LHCN-M2 (cell line): ENCODE results near the gene PACRG. TPM values are rescaled to one million over a fixed set of nuclear protein-coding genes. Genes with fewer than 3 reads are reported as not detected.
"Not testable (repeated sequence)": the region's sequence is repeated elsewhere in the genome, so short reads cannot be mapped to it uniquely, and the experiment has no call there.

Experiments used
- DNase-seq: peaks from one replicate; pipeline ENCODE4 v3.0.0-alpha.2; 2012; ENCODE audit warnings: low read depth
- total RNA-seq: library from RNA; depleted of rRNA; stranded (reverse); fragments of >200 nt; gene quantifications from 2 replicates; pipeline ENCODE4 v1.2.3, GENCODE V29; 2014

The PACRG gene
- total RNA-seq, 1 experiment from 2014 or later: 0.75 TPM

DNA sequence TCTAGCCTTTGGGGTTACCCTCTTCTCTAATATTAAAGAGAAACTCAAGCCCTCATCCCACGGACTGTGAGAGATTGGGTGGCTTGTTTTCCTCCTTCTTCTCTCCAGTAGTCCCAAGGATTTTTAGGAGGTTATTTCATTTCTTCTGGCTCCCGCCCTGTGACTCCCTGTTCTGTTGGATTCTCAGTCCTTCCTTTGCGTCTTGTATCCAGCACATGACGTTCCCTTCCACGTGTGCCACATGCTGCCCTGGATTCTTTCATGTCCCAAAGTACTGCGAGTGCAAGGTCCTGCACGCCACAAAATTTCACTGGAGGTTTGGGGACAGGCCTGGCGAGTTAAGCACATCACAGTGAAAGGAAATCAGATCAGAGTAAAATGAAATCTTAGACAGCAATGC, 213.4 kb downstream of the PACRG start:
- DNase-seq: no peak

DNA sequence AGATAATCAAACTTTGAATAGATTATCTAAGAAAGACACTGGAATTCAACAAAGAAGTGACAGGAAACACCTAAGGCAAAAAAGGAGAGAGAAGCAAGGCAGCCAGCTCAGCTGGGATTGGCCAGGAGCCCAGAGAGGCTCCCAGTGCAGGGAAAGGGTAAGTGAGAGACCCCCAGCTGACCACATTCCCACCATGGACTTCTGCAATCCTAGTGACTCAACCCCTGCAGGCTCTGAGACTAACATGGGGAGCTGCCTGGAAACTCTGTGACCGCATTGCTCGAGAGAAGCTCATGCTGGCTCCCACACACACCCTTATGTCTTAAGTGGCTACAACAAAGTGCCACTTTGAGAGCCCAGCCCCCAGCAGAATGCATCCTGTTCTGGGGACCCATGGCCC, 215.1 kb downstream of the PACRG start:
- peak; percentile 5 for DNase-seq

DNA sequence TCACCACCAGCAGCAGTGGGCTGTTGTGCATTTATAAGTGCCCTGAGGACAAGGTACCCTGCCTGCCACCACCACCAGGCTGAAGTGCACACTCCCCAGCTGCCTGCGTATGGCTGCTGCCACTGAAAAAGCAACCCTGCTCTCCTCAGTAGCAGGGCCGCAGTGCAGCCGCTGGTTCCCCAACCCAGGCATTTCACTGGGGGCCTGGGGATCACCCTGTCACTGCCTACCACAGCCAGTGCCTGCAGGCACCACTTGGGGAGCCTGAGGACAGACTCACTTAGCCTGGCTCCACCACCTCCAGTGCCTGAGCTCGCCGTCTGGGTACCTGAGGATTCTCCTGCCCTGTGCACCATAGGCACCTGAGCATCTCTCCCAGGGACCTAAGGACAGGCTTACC, 215.6 kb downstream of the PACRG start:
- DNase-seq: no peak

DNA sequence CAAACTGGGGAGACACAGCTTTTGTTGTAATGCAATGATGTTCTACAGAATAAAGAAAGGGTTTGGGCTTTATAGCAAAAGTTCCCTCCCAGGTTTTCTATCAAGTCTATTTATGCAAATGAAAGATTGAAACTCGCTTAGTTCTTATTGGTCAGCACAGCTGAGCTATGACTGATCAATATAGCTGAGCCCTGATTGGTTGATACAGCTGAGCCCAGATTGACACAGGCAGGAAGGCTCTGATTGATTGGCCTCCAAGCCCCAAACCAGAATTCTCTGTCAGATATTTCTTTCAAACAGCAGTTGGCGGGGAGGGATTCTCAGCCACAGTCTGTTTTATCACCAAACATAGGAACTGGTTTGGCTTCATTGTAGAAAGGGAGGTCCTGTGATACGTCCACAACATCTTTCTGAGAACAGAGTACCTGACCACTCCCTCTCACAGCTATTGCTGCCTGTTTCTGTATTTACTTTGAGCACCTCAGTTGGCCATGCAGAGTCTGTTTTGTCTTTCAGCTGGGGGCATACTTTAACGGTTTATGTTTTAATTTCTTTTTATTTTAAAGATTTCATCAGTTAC, 223.5 kb downstream of the PACRG start:
- DNase-seq: no peak

DNA sequence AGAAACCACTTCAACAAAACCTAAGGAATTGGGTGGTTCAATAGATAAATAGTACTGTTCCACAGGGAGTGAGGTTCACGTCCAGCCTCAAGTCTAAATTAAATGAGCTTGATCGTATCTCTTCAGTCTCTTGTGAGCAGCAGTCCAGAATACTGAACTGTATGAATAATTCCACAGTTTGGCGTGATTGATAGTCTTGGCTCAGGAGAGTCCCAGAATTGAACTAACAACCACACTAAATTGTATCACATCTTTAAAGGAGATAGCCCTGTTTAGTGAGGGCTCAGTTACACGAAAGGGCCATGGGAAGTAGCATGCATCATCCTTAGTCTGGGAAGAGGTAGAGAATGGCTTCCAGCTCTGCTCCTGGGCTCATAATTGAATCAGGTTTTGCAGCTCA, 224.6 kb downstream of the PACRG start:
- DNase-seq: no peak

DNA sequence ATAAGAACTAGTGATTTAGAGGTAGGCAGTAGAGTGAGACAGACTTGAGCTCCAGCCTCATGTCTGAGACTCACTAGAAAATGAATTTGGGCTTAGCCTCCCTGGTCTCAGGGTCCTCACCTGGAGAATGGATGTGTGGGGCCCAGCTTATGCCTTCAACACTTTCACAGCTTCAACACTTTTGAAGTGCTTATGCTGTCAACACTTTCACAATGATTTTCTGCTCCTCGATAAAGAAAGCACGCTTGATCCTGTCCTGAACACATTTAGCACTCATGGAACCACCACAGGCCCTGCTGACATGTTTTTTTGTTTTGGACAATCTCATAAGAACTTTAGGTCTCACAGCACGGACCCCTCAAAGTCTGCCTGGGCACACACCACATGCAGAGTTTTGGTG, 229.3 kb downstream of the PACRG start:
- DNase-seq: no peak

DNA sequence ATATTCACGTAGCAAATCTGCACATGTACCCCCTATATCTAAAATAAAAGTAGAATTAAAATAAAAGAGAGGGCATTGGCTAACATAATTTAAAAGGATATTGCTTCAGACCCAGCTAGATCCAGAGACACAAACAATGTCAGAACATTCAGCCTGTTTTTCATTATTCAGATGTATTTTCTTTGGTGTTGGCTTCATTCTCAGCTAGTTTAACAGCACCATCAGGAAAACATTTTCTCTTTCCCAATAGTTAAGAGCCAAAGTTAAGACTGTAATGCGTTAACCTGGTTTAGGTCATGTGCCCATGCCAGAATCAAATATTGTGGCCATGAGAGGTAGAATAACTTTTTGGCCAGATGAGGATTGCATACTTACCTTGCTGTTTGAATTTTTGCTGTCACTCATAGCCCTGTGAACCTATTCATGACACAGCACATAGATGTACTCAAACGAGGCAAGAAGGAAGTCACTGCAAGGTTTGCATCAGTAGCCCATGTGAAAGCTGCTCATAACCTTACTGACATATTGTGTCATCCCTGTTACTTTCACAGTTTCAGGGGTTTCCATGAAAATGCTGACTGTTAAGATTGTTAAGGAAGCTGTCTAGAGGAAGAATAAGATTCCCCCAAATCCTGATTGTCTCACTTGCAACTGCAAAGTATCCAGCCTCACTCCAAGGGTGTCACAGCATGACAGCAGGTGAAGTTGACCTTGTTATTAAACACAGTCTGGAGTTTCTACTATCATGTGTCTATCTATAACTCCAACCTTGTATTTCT, 233.1 kb downstream of the PACRG start:
- no peak for DNase-seq

DNA sequence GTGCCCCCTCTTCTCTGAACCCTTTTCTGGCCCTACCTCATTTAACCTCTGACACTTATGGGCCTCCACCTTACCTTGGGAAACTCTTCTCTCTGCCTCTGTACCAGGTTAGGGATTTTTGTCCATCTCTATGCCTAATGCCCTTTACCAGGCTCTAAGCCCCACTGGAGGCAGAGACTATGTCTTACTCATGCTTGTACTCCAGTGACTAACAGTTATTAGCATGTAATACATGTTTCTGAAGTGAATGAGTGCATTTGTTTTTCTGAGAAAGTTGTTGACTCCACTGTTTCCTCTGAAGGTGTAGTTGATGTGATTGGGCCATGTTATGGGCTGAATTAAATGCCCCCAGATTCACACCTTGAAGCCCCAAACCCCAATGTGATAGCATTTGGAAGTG, 234.3 kb downstream of the PACRG start:
- DNase-seq: peak; percentile 26

DNA sequence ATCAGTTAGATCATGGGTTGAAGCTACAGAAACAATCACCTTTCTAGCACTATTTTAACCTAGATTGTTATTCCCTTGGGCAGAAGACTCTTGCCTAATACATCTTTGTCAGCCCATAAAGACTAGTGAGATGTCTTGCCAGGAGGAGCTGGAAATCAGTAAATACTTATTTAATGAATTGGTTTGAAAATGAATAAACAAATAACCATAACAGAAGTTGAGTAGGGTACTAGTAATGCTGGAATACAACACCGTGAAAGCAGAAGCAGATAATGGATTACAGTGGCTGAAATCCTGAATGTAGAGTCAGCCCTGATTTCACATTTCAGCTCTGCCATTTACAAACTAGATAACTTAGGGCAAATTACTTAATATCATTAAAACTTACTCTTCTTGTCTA, 236.1 kb downstream of the PACRG start:
- no peak for DNase-seq

DNA sequence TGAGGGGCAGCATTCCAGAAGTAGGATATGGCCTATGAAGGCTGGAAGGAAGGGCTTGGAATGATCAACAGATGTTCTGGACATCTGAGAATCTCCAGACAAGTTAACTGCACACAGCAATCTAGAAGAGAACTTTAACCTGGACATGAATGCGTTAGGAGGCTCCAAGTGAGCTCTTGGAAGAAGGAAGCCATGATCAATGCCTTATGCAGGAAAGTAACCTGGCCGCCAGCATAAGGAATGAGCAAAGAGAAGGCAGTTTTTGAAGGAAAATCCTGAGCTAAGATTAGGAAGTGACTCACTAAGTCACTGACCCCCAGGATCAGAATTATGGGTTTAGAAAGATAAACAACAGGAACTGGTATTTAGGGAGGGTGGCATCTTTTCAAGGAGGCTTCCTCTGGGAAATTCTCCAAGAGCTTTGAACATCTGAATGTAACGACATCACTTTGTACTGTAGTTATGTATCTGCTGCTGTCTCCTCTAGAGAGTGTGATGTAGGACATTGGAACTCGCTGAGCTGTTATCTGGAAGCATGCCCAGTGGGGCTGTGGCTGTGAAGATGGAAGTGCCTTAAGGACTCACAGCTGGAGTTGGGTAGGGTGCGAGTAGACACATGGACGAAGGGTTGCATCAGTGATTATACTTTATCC, 236.8 kb downstream of the PACRG start:
- peak; percentile 100 for DNase-seq

DNA sequence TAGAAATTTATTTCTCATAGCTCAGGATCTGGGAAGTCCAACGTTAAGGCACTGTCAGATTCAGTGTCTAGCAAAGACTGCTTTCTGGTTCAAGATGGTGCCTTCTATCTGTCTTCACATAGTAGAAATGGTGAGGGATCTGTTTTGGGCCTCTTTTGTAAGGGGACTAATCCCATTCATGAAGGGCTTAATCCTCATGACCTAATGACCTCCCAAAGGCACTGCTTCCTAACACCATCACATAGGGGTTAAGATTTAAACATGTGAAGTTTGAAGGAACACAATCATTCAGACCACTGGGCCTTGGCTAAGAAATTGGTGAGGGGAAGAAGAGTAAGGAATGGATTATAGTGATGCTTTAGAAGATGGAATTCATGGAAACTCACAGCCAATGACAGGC, 237.6 kb downstream of the PACRG start:
- DNase-seq: no peak

DNA sequence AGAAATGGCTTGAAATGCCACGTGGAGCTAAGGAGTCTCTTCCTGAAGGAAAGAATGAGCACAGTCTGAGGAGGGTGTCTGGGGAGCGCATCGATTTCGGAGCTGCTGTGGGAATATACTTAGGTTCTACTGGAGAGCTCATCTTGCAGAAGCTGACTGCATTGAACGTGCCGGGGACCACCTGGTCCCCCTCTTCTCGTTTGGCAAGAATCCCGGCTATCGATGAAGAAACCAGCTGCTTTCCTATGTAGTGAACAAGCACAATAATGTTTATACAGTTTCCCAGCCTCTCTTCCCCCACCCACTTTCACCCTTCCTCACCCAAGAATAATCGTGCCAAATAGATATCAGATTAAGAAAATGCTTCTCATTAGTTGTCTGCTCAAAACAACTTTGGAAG, 242.5 kb downstream of the PACRG start:
- DNase-seq: no peak

DNA sequence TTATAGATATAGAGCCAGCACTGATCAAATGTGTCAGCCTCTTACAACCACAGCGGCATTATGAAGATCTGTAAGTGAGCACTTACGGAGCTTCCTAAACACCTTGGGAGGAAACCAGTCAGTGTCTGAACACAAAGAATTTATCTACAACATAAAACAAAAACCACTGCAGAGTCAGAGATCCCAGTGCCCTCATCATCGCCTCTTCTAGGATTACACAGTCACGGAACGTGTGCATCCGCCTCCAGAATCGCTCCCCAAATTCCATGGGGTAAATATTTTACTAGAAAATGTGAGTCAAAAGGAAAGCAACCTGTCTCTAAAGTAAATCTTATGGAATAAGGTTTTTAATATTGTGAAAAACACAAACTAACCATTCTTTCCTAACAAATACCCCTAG, 243.6 kb downstream of the PACRG start:
- no peak for DNase-seq

DNA sequence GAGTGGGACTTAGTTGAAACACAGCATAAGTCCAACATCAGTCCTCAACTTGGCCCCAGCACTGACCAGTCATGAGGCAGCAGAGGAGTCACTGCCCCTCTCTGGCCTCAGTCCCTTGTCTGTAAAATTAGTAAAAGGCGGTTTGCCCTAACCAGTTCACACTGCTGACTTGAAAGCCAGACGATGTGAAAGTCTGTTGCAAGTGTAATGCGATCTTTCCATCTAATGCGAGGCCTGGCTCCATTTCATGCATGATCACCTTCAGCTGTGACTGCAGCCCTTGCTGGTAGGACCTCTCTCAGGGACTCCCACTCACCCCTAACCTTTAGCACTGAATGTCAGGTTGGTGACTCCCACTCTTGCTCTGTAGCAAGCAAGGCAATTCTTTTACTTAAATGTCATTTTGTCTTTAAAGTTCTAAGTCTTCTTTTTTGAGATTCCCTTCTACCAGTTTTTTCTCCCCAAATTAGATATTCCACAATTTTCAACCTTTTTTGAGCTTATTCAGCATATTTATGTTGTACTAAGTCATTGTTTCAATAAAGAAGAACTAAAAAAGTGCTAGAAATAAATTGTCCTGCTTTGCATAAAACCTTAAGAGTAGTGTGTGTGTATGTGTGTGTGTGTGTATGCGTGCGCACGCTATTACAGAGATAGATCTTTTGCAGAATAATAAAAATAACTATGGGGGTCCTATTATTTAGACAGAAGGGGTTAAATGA, 245.5 kb downstream of the PACRG start:
- DNase-seq: no peak

DNA sequence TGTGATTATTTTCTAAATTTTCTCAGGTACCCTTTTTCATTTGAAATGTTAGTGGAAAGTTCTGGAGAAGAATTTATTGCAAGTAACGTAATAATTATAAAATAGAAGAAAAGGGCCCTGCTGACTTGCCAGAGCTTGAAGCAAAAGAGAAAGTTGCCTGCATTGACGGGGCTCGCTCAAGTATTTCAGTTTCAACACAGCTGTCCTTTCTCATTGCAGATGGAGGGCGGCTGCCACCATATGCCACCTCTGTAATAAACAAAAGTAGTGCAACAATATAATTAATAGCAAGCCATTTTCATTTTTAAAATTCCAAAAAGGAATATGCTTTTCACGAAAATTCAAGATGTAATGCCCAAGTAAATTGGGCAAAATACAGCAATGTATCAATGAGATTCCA, 246.2 kb downstream of the PACRG start:
- DNase-seq: no peak

DNA sequence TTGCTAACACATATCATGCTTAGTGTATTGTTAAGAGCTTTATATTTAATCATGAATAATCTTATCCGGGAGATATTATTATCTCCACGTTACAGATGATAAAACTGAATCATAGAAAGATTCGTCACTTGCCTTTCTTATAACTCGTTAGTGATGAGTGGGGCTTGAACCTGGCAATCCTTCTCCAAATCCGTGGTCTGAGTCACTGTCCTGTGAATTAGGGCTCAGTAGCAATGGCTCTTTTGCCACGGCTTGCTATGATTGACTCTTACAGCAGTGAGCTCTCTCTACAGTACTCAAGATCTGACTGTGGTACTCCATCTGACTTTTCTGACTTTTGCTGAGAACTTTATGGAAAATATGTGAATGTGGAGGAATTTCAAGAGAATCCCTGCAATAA, 246.9 kb downstream of the PACRG start:
- DNase-seq: no peak

DNA sequence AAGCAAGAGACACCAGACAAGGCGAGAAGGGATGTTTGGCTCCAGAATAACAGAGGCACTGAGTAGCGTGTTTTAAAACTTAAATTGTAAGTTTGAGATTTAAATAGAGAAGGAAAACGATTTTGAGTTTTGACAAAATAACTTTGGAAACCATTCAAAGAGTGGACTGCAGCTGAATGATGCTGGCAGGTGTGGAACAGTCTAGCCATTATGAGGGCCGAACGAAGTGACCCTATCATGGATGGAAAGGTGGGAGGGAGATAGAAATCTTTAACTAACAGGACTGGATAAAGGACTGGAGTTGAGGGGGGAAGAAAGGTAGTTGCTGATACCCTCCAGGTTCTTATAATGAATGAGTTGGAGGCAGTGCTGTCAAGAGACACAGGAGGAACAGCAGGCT, 248.4 kb downstream of the PACRG start:
- no peak for DNase-seq

DNA sequence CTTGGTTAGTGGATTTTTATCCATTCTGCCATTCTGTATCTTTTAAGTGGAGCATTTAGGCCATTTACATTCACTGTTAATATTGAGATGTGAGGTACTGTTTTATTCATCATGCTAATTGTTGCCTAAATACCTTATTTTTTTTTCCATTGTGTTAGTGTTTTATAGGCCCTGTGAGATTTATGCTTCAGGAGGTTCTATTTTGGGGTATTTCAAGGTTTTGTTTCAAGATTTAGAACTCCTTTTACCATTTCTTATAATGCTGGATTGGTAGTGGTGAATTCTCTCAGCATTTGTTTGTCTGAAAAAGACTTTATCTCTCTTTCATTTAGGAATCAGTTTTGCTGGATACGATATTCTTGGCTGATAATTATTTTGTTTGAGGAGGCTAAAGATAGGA, 255.5 kb downstream of the PACRG start:
- DNase-seq: not testable (repeated sequence)

DNA sequence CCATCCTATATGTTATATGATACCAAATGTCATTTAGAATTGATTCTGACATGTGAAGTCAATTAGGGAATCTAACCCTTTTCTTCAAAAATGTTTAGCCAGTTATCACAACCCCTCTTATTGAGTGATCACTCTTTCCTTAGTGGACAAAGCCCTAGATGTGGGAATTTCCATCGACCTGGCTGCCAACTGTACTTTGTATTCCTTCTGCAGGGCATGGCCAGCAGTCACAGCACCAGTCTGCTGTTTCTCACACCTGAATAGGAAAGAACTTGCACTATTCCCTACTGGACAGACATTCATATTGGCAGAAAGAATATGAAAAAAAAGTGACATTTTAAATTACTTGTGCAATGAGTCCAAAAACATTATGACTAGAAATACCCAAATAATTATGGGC, 271.0 kb downstream of the PACRG start:
- no peak for DNase-seq

DNA sequence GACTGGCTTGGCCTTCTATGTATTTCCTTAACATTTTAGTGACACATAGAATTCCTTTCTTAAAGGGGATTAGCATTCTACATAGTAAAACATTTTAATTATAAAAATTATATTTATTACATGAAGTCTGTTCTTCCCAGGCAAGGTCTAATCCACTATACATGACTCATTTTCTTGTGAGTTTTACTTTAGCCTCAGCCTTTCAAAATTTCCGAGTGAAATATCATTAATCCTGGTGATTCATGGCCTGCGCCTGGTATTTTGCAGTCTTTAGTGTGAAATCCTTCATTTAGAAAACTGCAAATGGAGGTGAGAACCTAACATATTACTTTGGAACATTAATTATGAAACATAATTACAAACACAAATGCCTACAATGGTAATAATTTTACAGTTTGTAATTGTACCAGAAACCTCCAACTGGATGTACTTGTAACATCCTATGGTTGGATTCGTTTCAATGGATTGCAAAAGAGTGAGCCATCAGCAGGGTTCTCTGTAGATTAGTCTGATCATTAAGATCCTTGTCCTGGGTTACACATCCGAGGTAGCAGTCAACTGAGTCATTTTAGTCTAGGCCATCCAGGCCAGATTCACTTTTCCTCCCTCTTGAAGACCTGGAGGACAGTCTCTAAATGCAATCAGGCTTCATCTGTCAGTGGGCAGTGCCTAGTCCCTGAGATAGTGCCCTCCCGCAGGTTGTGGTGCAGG, 272.0 kb downstream of the PACRG start:
- DNase-seq: peak; percentile 79

DNA sequence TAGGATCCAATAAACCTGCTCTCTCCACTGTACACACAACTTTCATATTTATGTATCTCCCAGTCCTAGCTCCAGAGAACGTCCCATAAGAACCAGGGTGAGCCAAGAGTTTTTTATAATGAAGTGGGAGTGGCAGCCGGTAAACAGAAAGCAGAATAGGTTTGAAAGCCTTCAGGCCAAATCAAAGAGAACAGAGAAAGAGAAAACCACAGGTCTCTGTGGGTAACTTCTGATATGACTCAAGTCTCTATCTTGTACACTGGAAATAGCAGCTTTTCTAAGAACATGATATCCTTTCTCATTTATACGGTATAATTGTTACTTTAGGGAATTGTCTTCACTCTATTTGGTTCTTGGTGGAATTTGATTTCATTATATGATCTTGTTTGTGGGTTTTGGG, 273.6 kb downstream of the PACRG start:
- peak; percentile 66 for DNase-seq

DNA sequence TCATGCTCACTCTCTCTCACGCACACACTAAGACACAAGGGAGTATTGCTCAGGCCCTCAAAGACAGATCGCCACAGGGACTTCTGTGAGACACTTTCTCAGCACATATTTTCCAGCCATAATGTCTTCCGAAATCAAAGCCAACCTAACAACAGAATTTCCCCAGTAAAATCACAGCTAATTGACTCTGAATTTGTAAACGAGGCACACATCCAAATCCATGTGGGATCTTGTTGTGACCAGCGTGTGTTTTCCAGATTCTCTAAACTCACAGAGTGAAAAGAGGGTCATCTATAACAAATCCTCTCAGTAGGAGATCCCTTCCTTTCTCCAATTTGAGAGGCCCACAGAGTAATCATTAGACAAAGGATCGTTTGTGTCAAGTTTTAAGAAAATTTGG, 280.4 kb downstream of the PACRG start:
- no peak for DNase-seq
